RWPE2 (cell line): ENCODE measurements around the gene COL15A1.

Experiments used
- ATAC-seq: fragments of 200-7000 bp; cut with Tn5 transposase; 3 replicates; pipeline ENCODE4 v1.9.1; 2021; ENCODE audit warnings: low read depth
- DNase-seq: peaks from one replicate; pipeline ENCODE4 v3.0.0-alpha.2; 2020; ENCODE audit warnings: low spot score
- H3K27ac ChIP-seq: fragments of 450-650 bp; 2 replicates; pipeline ENCODE4 v1.5.1; 2017; ENCODE audit warnings: mild to moderate bottlenecking; ENCODE audit not compliant: poor library complexity, severe bottlenecking
- H3K27me3 ChIP-seq: fragments of 250-450 bp; sonication (Bioruptor Pico); 2 replicates; pipeline ENCODE4 v1.5.1; 2021; ENCODE audit warnings: mild to moderate bottlenecking, moderate library complexity; ENCODE audit not compliant: insufficient read depth, poor library complexity, severe bottlenecking
- H3K36me3 ChIP-seq: fragments of 250-450 bp; sonication (Bioruptor Pico); 2 replicates; pipeline ENCODE4 v1.5.1; 2020; ENCODE audit warnings: low read depth, mild to moderate bottlenecking, moderate library complexity
- H3K4me1 ChIP-seq: fragments of 250-450 bp; sonication (Bioruptor Pico); 2 replicates; pipeline ENCODE4 v1.5.1; 2021; ENCODE audit warnings: mild to moderate bottlenecking, moderate library complexity; ENCODE audit not compliant: insufficient read depth, poor library complexity, severe bottlenecking
- H3K4me3 ChIP-seq: fragments of 250-450 bp; sonication (Bioruptor Pico); 2 replicates; pipeline ENCODE4 v1.5.1; 2021; ENCODE audit warnings: mild to moderate bottlenecking, moderate library complexity; ENCODE audit not compliant: severe bottlenecking
- H3K9me3 ChIP-seq: fragments of 250-450 bp; sonication (Bioruptor Pico); 2 replicates; pipeline ENCODE4 v1.5.1; 2021; ENCODE audit warnings: mild to moderate bottlenecking, moderate library complexity; ENCODE audit not compliant: severe bottlenecking
- TF ChIP-seq, protein P1 (sequence below): fragments of 450-650 bp; IDR thresholded peaks from one replicate; pipeline ENCODE4 v1.5.1; 2017; ENCODE audit warnings: mild to moderate bottlenecking, moderate library complexity; ENCODE audit not compliant: poor library complexity, severe bottlenecking

COL15A1 gene

DNA sequence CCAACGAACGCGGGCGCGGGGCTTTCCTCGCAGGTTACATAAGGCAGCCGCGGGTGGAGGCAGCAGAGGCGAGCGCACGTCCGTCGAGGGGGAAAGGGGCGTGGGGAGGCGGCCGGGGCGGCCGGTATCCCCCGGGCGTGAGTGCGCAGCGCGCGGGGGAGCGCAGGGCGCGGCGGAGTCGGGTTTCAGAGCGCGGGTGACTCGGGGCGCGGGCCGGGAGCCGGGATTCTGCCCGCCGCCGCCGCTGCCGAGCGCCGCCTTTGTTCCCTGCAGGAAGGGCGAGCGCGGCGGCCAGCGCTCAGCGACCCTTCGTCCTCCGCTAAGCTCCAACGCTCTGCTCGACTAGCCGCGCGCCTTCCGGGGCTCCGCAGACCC lies at the start of gene COL15A1:
Gene COL15A1, plus strand, starts transcription at position 226 of the 375 bp plus-strand sequence. CDS start 155 bp downstream, outside the sequence.
- peaks cover 65% of the 10 kb centered on the region for H3K27me3 ChIP-seq
- DNase-seq, result no peak
- H3K4me1 ChIP-seq, result no peaks in the 10 kb centered on the region
- peak; percentile 52; the same call in 2 of the 3 replicates for ATAC-seq
- peak within 1 kb of the TSS; percentile 21 for H3K4me3 ChIP-seq
- no peak within 1 kb of the TSS for H3K27ac ChIP-seq
- H3K36me3 ChIP-seq, result no peaks in the 10 kb centered on the region
- TF ChIP-seq, protein P1, sequence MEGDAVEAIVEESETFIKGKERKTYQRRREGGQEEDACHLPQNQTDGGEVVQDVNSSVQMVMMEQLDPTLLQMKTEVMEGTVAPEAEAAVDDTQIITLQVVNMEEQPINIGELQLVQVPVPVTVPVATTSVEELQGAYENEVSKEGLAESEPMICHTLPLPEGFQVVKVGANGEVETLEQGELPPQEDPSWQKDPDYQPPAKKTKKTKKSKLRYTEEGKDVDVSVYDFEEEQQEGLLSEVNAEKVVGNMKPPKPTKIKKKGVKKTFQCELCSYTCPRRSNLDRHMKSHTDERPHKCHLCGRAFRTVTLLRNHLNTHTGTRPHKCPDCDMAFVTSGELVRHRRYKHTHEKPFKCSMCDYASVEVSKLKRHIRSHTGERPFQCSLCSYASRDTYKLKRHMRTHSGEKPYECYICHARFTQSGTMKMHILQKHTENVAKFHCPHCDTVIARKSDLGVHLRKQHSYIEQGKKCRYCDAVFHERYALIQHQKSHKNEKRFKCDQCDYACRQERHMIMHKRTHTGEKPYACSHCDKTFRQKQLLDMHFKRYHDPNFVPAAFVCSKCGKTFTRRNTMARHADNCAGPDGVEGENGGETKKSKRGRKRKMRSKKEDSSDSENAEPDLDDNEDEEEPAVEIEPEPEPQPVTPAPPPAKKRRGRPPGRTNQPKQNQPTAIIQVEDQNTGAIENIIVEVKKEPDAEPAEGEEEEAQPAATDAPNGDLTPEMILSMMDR, result no peak
- no peaks in the 10 kb centered on the region for H3K9me3 ChIP-seq

DNA sequence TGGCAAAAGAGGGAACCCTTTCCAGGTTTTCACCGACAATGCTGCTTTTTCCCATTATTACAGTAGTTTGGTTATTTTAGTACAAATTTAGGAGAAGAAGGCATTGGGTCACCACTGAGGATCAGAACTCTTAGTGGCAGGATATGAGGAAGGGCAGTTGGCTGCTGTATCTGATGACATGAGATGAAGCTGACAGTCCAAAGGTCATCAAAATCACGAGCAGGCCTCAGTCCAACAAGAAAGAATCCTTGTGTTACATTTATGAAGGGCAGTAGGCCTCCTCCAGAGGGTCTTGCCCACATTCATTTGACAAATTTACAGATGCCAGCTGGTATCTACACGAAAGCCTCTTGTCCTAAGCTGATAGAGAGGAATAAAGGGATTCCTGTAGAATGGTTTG lies 49.5 kb upstream of the COL15A1 start:
- TF ChIP-seq, protein P1, result no peak
- H3K4me3 ChIP-seq, result no peak overlapping the region
- ATAC-seq (no peak), DNase-seq (no peak)
- H3K9me3 ChIP-seq, result no peaks in the 10 kb centered on the region
- no peaks in the 10 kb centered on the region for H3K27me3 ChIP-seq
- H3K36me3 ChIP-seq, result no peaks in the 10 kb centered on the region
- no peak overlapping the region for H3K27ac ChIP-seq
- no peaks in the 10 kb centered on the region for H3K4me1 ChIP-seq

DNA sequence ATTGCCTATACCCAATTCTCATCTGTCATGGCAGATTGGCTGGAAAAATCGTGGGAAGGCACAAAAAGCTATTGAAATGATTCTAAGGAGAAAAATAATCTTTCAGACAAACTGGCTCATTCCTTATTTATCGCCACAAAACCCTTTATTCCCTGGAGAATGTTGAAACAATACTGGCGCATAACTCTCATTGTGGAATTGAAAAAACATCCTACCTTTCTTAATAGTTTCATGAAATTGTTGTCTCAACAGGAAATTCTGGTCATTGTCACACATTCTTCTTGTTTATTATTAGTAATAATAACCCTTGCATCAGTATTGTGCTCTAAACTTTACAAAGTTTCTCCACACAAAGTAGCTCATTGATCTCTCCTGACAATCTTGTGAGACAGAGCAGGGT lies 48.9 kb upstream of the COL15A1 start:
- H3K4me1 ChIP-seq, result no peaks in the 10 kb centered on the region

DNA sequence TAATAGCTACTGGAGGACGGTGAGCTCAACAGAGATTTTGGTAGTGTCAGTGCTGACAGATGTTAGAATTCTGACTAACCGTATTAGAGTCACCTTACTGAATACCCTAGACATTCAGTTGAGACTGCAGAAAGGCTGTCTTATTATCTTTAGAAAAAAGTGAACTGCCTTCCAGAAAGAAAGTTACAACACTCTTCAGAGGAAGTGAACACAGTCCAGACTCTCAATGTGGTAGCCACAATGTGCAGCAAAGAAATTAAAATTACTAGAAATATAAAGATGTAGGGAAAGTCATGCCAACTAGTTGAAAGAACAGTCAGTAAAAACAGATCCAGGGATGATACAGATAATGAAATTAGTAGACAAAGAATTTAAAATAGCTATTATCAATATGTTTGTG lies 47.1 kb upstream of the COL15A1 start:
- Histone ChIP-seq H3K27ac (no peak overlapping the region), H3K36me3 (no peaks in the 10 kb centered on the region), H3K4me3 (no peak overlapping the region), H3K9me3 (no peaks in the 10 kb centered on the region), H3K4me1 (no peaks in the 10 kb centered on the region), H3K27me3 (no peaks in the 10 kb centered on the region)
- no peak for ATAC-seq
- TF ChIP-seq, protein P1, result no peak
- no peak for DNase-seq

More for the DNA sequence above, 48.9 kb upstream of the COL15A1 start:
- no peaks in the 10 kb centered on the region for H3K27me3 ChIP-seq
- TF ChIP-seq, protein P1, result no peak
- no peak for DNase-seq
- no peaks in the 10 kb centered on the region for H3K9me3 ChIP-seq
- H3K27ac ChIP-seq, result no peak overlapping the region
- ATAC-seq, result no peak
- no peak overlapping the region for H3K4me3 ChIP-seq
- no peaks in the 10 kb centered on the region for H3K36me3 ChIP-seq

DNA sequence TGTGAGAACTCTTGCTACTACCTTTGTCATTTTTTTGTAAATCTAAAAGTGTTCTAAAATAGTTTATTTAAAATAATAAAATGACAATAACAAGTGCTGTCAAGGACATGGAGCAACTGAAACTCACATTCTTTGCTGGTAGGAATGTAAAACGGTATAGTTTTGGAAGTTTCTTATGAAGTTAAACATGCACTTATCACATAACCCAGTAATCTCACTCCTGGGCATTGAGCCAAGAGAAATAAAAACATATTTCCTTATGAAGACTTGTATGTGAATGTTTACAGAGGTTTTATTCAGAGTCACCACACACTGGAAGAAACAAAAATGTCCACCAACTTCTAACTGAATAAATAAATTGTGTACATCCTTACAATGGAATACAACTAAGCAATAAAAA lies 46.0 kb upstream of the COL15A1 start:
- Histone ChIP-seq H3K4me3 (no peak overlapping the region), H3K36me3 (no peaks in the 10 kb centered on the region), H3K9me3 (no peaks in the 10 kb centered on the region), H3K4me1 (no peaks in the 10 kb centered on the region), H3K27ac (no peak overlapping the region), H3K27me3 (no peaks in the 10 kb centered on the region)
- TF ChIP-seq, protein P1, result no peak
- no peak for DNase-seq
- ATAC-seq, result no peak; the same call in 2 of the 3 replicates
